SK-N-SH (cell line): ENCODE data around the gene CSNK1E. TPM values are rescaled to one million over a fixed set of nuclear protein-coding genes. Genes with fewer than 3 reads are reported as not detected.

ENCODE experiments used
- CTCF ChIA-PET: fragments of 300-600, 350-600 bp; formaldehyde crosslinking; extraction: SDS; loops from one replicate; lab custom pipeline; 2021; lab: Yijun Ruan, JAX
- POLR2A ChIA-PET: fragments of 350-600 bp; sonication (Branson Sonifier 250); formaldehyde crosslinking; extraction: SDS; loops from one replicate; lab custom pipeline; 2020; ENCODE audit warnings: antibody characterized with exemption, inconsistent platforms; lab: Yijun Ruan, JAX
- DNase-seq: peaks from one replicate; pipeline ENCODE4 v3.0.0; 2012
- H2AFZ ChIP-seq: fragments of 200-600 bp; sonication (generic); 2 replicates; pipeline ENCODE4 v1.8.1; 2016; ENCODE audit warnings: antibody characterized with exemption, mild to moderate bottlenecking, low read depth
- H3F3A ChIP-seq: fragments of 200-600 bp; sonication (generic); replicated peaks from 2 replicates; pipeline ENCODE3; 2016; ENCODE audit warnings: antibody characterized with exemption, mild to moderate bottlenecking; ENCODE audit not compliant: insufficient read depth
- H3K27ac ChIP-seq, 2 experiments: fragments of 200-500 bp in 1 of 2; fragments of 200-600 bp in 1 of 2; sonication (Bioruptor generic) in 1 of 2; sonication (generic), shearing (Covaris generic) in 1 of 2; 2 replicates each; pipeline versions ENCODE4 v1.5.1 to v1.6.1; 2014 to 2016; ENCODE audit warnings: low read depth in 2 of 2, inconsistent platforms in 1 of 2, low read length in 1 of 2, mild to moderate bottlenecking in 1 of 2, mixed read lengths in 1 of 2
- H3K27me3 ChIP-seq: fragments of 200-600 bp; sonication (generic), shearing (Covaris generic); 2 replicates; pipeline ENCODE4 v1.6.1; 2016; ENCODE audit warnings: mixed run types; ENCODE audit not compliant: insufficient read depth
- H3K36me3 ChIP-seq, 2 experiments: fragments of 200-500 bp in 1 of 2; fragments of 200-600 bp in 1 of 2; sonication (Bioruptor generic) in 1 of 2; sonication (generic) in 1 of 2; replicated peaks in 1 of 2; 2 replicates each; pipeline versions ENCODE3 to v1.5.1; 2014 to 2016; ENCODE audit warnings: low read length in 1 of 2, mild to moderate bottlenecking in 1 of 2; ENCODE audit not compliant: insufficient read depth in 2 of 2, control insufficient read depth in 1 of 2
- H3K4me1 ChIP-seq, 2 experiments: fragments of 200-500 bp in 1 of 2; fragments of 200-600 bp in 1 of 2; sonication (Bioruptor generic) in 1 of 2; sonication (generic), shearing (Covaris generic) in 1 of 2; 2 replicates each; pipeline versions ENCODE4 v1.5.1 to v1.6.1; 2014 to 2016; ENCODE audit warnings: low read depth in 1 of 2, low read length in 1 of 2, mixed run types in 1 of 2; ENCODE audit not compliant: insufficient read depth in 2 of 2, control insufficient read depth in 1 of 2
- H3K4me2 ChIP-seq: fragments of 200-600 bp; sonication (generic), shearing (Covaris generic); 2 replicates; pipeline ENCODE4 v1.6.1; 2017; ENCODE audit warnings: mixed run types
- H3K4me3 ChIP-seq, 2 experiments: fragments of 200-500 bp in 1 of 2; fragments of 200-600 bp in 1 of 2; sonication (Bioruptor generic) in 1 of 2; sonication (generic), shearing (Covaris generic) in 1 of 2; 2 replicates each; pipeline versions ENCODE4 v1.5.1 to v1.8.1; 2014 to 2016; ENCODE audit warnings: low read depth in 2 of 2, inconsistent platforms in 1 of 2, low read length in 1 of 2, mild to moderate bottlenecking in 1 of 2, mixed read lengths in 1 of 2, moderate library complexity in 1 of 2
- H3K79me2 ChIP-seq: fragments of 200-600 bp; sonication (generic); 2 replicates; pipeline ENCODE4 v1.8.1; 2017; ENCODE audit warnings: mild to moderate bottlenecking; ENCODE audit not compliant: insufficient read depth
- H3K9ac ChIP-seq: fragments of 200-600 bp; sonication (generic); 2 replicates; pipeline ENCODE4 v1.6.1; 2017; ENCODE audit warnings: mixed run types
- H3K9me2 ChIP-seq: fragments of 200-600 bp; sonication (generic); 2 replicates; pipeline ENCODE4 v1.6.1; 2017; ENCODE audit warnings: mixed run types
- H3K9me3 ChIP-seq: fragments of 200-600 bp; sonication (generic); 2 replicates; pipeline ENCODE4 v1.6.1; 2017; ENCODE audit warnings: mixed run types, mild to moderate bottlenecking, moderate library complexity
- H4K20me1 ChIP-seq: fragments of 200-600 bp; sonication (generic); 2 replicates; pipeline ENCODE4 v1.6.1; 2017; ENCODE audit warnings: mild to moderate bottlenecking, mixed run types; ENCODE audit not compliant: insufficient read depth
- CHD2 ChIP-seq: fragments of 150-350 bp; IDR thresholded peaks from 2 replicates; pipeline ENCODE4 v1.6.1; 2018; ENCODE audit warnings: low read length; ENCODE audit not compliant: partially characterized antibody
- ELF1 ChIP-seq: IDR thresholded peaks from 2 replicates; pipeline ENCODE4 v1.4.0; 2012
- EP300 ChIP-seq, 2 experiments: IDR thresholded peaks; 2 replicates each; pipeline versions ENCODE4 v1.4.0 to v1.6.1; 2012; ENCODE audit warnings: borderline replicate concordance in 1 of 2, low read depth in 1 of 2, low read length in 1 of 2
- EZH2phosphoT487 ChIP-seq: fragments of 200-600 bp; sonication (generic); IDR thresholded peaks from 2 replicates; pipeline ENCODE4 v1.6.1; 2017; ENCODE audit warnings: low read depth, mixed run types, mild to moderate bottlenecking, antibody characterized with exemption, moderate library complexity, borderline replicate concordance
- FOSL2 ChIP-seq: IDR thresholded peaks from 2 replicates; pipeline ENCODE4 v1.4.0; 2012; ENCODE audit warnings: low read depth, mild to moderate bottlenecking, moderate library complexity, borderline replicate concordance
- FOXJ3 ChIP-seq: sonication (generic); formaldehyde crosslinking; IDR thresholded peaks from 2 replicates; pipeline ENCODE4 v1.5.1; 2020; ENCODE audit warnings: mild to moderate bottlenecking, missing genetic modification reagents
- MEF2A ChIP-seq: IDR thresholded peaks from 2 replicates; pipeline ENCODE4 v1.4.0; 2012; ENCODE audit warnings: low read depth, borderline replicate concordance
- MXI1 ChIP-seq: IDR thresholded peaks from 2 replicates; pipeline ENCODE4 v1.6.1; 2012; ENCODE audit warnings: mild to moderate bottlenecking, low read depth, low read length, improper control_type of control experiment
- NFIC ChIP-seq: IDR thresholded peaks from 2 replicates; pipeline ENCODE4 v1.4.0; 2012; ENCODE audit warnings: borderline replicate concordance
- RCOR1 ChIP-seq: fragments of 150-350 bp; IDR thresholded peaks from 2 replicates; pipeline ENCODE4 v1.6.1; 2017; ENCODE audit warnings: antibody characterized with exemption, low read length
- RFX5 ChIP-seq: IDR thresholded peaks from 2 replicates; pipeline ENCODE4 v1.6.1; 2012; ENCODE audit warnings: mild to moderate bottlenecking, improper control_type of control experiment, low read length
- SIN3A ChIP-seq: IDR thresholded peaks from 2 replicates; pipeline ENCODE4 v1.6.1; 2012; ENCODE audit warnings: low read depth, mild to moderate bottlenecking, low read length, moderate library complexity, borderline replicate concordance
- SMC3 ChIP-seq: IDR thresholded peaks from 2 replicates; pipeline ENCODE4 v1.6.1; 2012; ENCODE audit warnings: low read depth, low read length, improper control_type of control experiment
- YY1 ChIP-seq: IDR thresholded peaks from 2 replicates; pipeline ENCODE4 v1.4.0; 2012; ENCODE audit warnings: low read depth, mild to moderate bottlenecking
- WGBS: methylation state at CpG from one replicate; pipeline ENCODE4 v1.1.6; 2017; ENCODE audit warnings: low lambda C conversion rate; 5-methylcytosine and 5-hydroxymethylcytosine counted together
- polyA plus RNA-seq, 3 experiments: library from polyadenylated mRNA; depleted of rRNA; stranded (reverse); fragments of >200 nt; gene quantifications; 2 replicates each; pipeline ENCODE4 v1.2.3, GENCODE V29; 2012
- TF ChIP-seq, protein P1 (sequence below): IDR thresholded peaks from 2 replicates; pipeline ENCODE4 v1.6.1; 2012; ENCODE audit warnings: mild to moderate bottlenecking, low read depth, low read length, moderate library complexity

Gene CSNK1E
- polyA plus RNA-seq, 1 of the 3 experiments (the other 2 are of a cell fraction) = 130 TPM

DNA sequence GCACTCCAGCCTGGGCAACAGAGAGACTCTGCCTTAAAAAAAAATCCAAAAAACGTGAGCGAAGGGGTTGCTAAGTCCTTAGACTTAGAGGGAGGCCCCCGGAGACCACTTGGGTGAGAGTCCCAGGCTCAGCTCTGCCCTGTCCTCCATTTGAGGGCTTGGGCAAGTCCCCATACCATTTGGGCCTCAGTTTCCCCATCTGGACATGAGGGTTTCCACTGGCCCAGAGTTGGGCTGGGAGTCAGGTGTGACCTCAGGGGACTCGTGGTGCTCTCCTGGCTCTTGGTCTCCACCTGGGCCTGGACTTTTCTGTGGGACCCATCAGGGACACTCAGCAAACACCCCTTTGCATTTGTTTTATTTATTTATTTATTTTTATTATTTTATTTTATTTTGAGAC is 35.2 kb upstream of the CSNK1E start (continued):
- no peak for TF ChIP-seq NFIC

DNA sequence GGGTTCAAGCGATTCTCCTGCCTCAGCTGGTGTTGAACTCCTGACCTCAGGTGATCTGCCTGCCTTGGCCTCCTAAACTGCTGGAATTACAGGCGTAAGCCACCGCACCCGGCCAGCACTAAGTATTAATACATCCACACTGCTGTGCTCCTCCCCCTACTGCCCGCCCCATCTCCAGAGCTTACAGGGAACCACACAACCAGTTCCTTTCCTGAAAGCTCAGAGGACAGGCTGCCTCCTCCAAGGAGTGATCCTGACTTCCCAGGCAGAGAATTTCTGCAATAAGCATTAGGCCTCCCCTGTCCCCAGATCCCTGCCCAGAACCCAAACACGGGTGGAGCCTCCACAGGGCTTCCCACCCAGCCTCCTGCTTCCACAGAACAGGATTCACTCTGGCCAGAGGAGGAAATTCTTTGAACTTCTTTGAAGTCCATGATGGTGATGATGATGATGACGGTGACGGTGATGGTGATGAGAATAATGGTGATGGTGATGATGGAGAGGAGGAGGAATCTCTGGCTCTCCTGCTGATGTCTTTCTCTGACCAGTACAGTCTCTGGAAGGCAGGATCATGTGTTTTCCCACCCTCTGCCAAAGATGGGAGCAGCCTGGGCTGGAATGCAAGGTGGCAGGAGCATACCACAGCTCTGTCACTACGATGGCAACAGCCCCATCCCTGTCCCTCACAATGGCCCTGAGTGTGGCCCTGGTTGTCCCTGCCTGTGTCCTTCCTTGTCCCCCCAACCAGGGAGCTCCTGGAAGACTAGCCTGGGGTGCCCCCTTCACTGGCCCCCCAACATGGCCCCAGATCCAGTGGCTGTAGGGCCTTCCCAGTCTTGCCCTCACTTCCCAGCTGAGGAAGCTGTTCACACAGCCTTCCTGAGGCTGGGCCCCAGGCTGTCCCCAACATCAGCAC is 33.5 kb upstream of the CSNK1E start:
- H2AFZ ChIP-seq = no peak overlapping the region
- H3K4me1 ChIP-seq = no peaks in the 10 kb centered on the region
- TF ChIP-seq ELF1 = no peak
- TF ChIP-seq RCOR1 = no peak
- no peak for TF ChIP-seq YY1
- TF ChIP-seq SMC3 = no peak
- TF ChIP-seq FOSL2 = no peak
- no peak for TF ChIP-seq CHD2
- TF ChIP-seq SIN3A = no peak
- no peak for TF ChIP-seq MXI1
- TF ChIP-seq EP300 (IDR thresholded peaks at IDR 0.05; ENCODE audit: borderline replicate concordance in 1 of 2, low read depth in 1 of 2, low read length in 1 of 2) = no peak
- TF ChIP-seq FOXJ3 (CRISPR knock-in tag) = no peak
- no peak for TF ChIP-seq EZH2phosphoT487
- ChIA-PET POLR2A (no interaction called here), CTCF (interaction anchor here (5.4 kb wide), 1 partner anchor 299 kb away, joined by 19 read pairs; no protein-coding TSS in a partner anchor)
- H3K9ac ChIP-seq = no peak overlapping the region
- H3K79me2 ChIP-seq = no peaks in the 10 kb centered on the region
- no peaks in the 10 kb centered on the region for H3K36me3 ChIP-seq
- H3F3A ChIP-seq = no peaks in the 10 kb centered on the region
- no peak for DNase-seq
- no peaks in the 10 kb centered on the region for H3K9me2 ChIP-seq
- no peaks in the 10 kb centered on the region for H4K20me1 ChIP-seq
- H3K27me3 ChIP-seq = no peaks in the 10 kb centered on the region
- H3K9me3 ChIP-seq = no peaks in the 10 kb centered on the region
- 94% methylated on average over 8 of the region's 9 CpGs for WGBS
- H3K4me2 ChIP-seq = no peak overlapping the region
- H3K4me3 ChIP-seq = no peak overlapping the region
- H3K27ac ChIP-seq = no peak overlapping the region

DNA sequence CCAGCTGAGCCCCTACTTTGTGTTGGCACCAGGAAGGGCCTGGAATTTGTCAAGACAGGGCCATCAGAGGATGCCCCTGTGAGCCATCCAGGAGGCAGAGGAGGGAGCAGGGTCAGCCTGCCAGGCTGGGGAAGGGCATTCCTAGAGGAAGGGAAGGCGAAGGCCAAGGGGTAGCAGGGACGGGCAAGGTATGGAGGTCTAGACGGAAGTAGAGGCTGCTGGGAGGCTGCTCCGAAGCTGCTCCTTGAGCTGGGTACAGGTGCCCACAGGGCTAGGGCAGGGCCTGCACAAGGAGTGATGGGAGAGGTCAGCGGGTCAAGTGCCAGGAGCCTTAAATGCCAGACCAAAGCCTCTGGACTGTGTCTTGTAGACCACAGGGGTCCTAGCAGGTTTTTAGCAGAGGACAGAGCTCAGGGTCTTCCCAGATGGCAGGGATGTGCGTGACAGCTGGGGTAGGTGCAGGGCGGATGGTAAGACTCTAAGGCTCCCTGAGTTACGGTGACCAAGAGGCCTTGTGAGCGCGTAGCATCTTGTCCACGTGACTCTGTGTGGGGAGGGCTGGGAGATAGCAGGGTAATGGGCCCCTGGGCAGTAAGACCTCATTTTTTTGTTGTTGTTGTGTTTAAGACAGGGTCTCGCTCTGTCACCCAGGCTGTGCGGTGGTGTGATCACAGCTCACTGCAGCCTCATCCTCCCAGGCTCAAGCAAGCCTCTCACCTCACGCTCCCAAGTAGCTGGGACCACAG is 31.7 kb upstream of the CSNK1E start:
- 82% methylated on average over 5 of the region's 14 CpGs for WGBS

More for the DNA sequence above, 31.7 kb upstream of the CSNK1E start:
- ChIA-PET POLR2A (no interaction called here), CTCF (no interaction called here)
- H3K4me1 ChIP-seq = no peaks in the 10 kb centered on the region
- H2AFZ ChIP-seq = no peak overlapping the region
- no peaks in the 10 kb centered on the region for H4K20me1 ChIP-seq
- H3K4me2 ChIP-seq = no peak overlapping the region
- no peaks in the 10 kb centered on the region for H3F3A ChIP-seq
- no peaks in the 10 kb centered on the region for H3K79me2 ChIP-seq
- H3K27me3 ChIP-seq = no peaks in the 10 kb centered on the region
- DNase-seq = no peak
- no peaks in the 10 kb centered on the region for H3K9me2 ChIP-seq
- TF ChIP-seq, protein P1, sequence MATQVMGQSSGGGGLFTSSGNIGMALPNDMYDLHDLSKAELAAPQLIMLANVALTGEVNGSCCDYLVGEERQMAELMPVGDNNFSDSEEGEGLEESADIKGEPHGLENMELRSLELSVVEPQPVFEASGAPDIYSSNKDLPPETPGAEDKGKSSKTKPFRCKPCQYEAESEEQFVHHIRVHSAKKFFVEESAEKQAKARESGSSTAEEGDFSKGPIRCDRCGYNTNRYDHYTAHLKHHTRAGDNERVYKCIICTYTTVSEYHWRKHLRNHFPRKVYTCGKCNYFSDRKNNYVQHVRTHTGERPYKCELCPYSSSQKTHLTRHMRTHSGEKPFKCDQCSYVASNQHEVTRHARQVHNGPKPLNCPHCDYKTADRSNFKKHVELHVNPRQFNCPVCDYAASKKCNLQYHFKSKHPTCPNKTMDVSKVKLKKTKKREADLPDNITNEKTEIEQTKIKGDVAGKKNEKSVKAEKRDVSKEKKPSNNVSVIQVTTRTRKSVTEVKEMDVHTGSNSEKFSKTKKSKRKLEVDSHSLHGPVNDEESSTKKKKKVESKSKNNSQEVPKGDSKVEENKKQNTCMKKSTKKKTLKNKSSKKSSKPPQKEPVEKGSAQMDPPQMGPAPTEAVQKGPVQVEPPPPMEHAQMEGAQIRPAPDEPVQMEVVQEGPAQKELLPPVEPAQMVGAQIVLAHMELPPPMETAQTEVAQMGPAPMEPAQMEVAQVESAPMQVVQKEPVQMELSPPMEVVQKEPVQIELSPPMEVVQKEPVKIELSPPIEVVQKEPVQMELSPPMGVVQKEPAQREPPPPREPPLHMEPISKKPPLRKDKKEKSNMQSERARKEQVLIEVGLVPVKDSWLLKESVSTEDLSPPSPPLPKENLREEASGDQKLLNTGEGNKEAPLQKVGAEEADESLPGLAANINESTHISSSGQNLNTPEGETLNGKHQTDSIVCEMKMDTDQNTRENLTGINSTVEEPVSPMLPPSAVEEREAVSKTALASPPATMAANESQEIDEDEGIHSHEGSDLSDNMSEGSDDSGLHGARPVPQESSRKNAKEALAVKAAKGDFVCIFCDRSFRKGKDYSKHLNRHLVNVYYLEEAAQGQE = no peak
- no peak for TF ChIP-seq EZH2phosphoT487
- TF ChIP-seq RCOR1 = no peak
- TF ChIP-seq RFX5 = no peak
- no peak for TF ChIP-seq CHD2
- no peak for TF ChIP-seq NFIC
- TF ChIP-seq SIN3A = no peak
- TF ChIP-seq MEF2A = no peak
- no peak overlapping the region for H3K9ac ChIP-seq
- no peak overlapping the region for H3K27ac ChIP-seq
- H3K9me3 ChIP-seq = no peaks in the 10 kb centered on the region
- H3K4me3 ChIP-seq = no peak overlapping the region
- no peaks in the 10 kb centered on the region for H3K36me3 ChIP-seq
